Measurements from ENCODE around the gene THRA.

Gene THRA

DNA sequence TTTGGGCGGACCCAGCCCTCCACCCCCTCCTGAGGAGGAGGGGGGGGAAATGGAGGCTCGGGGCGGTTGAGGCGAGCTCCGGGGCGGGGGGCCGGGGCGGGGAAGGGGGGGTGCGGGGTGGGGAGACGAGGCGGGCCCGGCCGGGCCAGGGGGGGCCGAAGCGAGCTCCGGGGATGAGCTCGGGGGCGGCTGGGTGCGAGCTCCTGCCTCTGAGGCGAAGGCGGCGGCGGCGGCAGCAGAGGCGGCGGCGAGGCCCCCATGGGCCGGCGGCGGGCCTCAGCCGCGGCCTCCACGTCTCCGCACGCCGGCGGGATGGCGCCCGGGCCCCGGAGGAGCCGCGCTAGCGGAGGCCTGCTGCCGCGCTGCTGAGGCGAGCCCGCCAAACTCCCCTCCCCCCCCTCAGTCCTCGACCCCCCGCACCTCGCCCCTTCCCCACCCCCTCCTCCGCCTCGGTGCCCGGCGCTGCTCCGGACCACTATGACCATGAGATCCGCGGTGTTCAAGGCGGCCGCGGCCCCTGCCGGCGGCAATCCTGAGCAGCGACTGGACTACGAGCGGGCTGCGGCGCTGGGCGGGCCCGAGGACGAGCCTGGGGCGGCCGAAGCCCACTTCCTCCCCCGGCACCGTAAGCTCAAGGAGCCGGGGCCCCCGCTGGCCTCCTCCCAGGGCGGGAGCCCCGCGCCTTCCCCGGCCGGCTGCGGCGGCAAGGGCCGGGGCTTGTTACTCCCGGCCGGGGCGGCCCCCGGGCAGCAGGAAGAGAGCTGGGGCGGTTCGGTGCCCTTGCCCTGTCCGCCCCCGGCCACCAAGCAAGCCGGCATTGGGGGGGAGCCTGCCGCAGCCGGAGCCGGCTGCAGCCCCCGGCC is 59.6 kb downstream of the THRA start:
- peak overlapping the region; percentile 95 for H3K27ac ChIP-seq
- peak; percentile 69 for DNase-seq (ENCODE audit: low spot score)
- ChIA-PET POLR2A (ENCODE audit: low non-redundant PET) (no interaction called here), CTCF (interaction anchor here (0.8 to 1.1 kb wide), 2 partner anchors 23 to 47 kb away, joined by 3 to 4 read pairs; partner anchors contain the start of gene NR1D1)
- TF ChIP-seq, protein P1, sequence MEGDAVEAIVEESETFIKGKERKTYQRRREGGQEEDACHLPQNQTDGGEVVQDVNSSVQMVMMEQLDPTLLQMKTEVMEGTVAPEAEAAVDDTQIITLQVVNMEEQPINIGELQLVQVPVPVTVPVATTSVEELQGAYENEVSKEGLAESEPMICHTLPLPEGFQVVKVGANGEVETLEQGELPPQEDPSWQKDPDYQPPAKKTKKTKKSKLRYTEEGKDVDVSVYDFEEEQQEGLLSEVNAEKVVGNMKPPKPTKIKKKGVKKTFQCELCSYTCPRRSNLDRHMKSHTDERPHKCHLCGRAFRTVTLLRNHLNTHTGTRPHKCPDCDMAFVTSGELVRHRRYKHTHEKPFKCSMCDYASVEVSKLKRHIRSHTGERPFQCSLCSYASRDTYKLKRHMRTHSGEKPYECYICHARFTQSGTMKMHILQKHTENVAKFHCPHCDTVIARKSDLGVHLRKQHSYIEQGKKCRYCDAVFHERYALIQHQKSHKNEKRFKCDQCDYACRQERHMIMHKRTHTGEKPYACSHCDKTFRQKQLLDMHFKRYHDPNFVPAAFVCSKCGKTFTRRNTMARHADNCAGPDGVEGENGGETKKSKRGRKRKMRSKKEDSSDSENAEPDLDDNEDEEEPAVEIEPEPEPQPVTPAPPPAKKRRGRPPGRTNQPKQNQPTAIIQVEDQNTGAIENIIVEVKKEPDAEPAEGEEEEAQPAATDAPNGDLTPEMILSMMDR (conservative IDR thresholded peaks at IDR 0.05; ENCODE audit: low read depth) = no peak

DNA sequence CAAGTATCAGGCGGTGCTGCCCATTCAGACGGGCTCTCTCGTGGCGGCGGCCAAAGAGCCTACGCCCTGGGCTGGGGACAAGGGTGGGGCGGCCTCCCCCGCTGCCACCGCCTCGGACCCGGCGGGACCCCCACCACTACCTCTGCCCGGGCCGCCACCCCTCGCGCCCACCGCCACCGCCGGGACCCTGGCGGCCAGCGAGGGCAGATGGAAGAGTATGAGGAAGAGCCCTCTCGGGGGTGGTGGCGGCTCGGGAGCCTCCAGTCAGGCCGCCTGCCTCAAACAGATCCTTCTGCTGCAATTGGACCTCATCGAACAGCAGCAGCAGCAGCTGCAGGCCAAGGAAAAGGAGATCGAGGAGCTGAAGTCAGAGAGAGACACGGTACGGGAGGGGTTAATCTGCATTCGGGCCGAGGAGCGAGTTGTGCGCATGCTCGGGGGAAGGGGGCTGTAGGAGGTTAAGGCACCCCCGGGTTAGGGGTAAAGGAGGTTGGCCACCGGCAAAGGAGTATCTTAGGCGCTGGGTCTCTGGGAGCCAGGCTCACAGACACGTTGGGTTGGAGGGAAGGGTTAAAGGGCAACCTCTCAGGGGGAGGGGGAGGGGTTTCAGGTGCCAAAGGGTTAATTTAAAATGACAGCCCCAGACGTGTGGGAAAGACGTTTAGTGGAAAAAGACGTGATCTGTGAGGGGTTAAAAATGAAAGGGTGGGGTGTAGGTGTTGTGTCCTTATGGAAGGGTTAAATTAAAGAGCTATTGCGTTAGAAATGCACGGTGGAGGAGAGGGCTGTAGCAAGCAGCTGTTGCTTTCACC is 60.4 kb downstream of the THRA start:
- peak overlapping the region; percentile 95 for H3K27ac ChIP-seq
- peak; percentile 60 for DNase-seq (ENCODE audit: low spot score)
- POLR2A ChIA-PET (ENCODE audit: low non-redundant PET) = interaction anchor here (0.6 kb wide), 1 partner anchor 69 kb away, joined by 4 read pairs; no protein-coding TSS in a partner anchor
- CTCF ChIA-PET = interaction anchor here (0.6 to 1.1 kb wide), 3 partner anchors 10 to 46 kb away, joined by 3 to 4 read pairs (median 3); partner anchors contain the start of gene NR1D1
- TF ChIP-seq, protein P1 (conservative IDR thresholded peaks at IDR 0.05; ENCODE audit: low read depth) = no peak

DNA sequence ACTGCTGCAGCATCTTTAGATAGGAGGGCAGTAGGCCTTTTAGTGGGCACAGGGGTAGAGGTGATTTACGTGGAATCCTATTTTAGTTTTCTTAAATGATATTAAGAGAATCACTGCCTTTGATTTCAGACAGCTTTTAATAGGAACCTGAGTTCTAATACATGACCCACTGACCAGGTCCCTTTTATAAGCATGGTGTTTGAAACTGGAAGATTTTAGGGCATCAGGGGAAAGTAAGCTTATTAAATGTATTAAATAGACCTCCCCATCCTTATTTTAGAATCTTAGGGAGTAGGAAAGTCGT is 61.0 kb downstream of the THRA start:
- ChIA-PET CTCF (interaction anchor here (0.6 kb wide), 1 partner anchor 10 kb away, joined by 3 read pairs; no protein-coding TSS in a partner anchor), POLR2A (ENCODE audit: low non-redundant PET) (interaction anchor here (0.6 kb wide), 1 partner anchor 70 kb away, joined by 4 read pairs; no protein-coding TSS in a partner anchor)
- no peak for DNase-seq (ENCODE audit: low spot score)
- TF ChIP-seq, protein P1 (conservative IDR thresholded peaks at IDR 0.05; ENCODE audit: low read depth) = no peak
- peak overlapping the region; percentile 95 for H3K27ac ChIP-seq

DNA sequence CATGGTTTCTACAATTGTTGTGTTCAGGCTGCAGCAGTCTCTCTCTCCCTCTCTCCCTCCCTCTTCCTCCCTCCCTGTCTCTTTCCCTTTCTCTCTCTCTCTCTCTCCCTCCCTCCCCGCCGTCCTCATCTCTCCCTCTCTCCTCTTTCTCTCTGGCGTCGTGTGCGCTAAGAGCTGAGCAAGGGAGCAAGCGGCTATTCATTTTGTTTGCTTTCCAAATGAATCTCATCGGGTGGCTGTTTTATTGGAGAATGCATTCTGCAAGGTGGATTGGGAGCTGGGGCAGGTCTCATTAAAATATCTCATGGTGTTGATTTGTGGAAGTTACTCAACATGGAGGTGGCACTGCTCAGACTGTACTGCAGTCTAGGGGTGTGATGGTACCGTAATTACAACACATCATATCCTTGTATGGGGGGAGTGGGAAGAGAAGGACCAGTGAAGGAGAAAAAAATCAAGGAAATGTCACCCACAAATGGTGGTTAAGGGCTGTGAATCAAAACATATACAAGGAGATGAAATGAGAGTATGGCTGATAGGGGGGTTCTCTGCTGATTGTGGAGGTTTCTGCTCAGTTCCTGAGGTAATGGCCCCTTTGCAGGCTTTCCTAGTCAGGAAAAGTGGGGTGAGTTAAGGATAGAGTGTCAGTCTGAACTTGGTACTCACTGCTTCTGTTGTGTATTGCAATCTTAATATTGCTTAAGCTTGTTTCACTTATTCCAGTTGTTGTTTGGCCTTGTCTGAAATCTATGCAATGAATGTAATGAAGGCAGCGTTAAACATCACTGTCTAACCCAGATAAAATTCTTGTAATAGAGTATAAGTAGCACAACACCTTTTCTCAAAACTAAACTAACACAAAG is 61.7 kb downstream of the THRA start:
- TF ChIP-seq, protein P1 (conservative IDR thresholded peaks at IDR 0.05; ENCODE audit: low read depth) = no peak
- peak overlapping the region; percentile 57 for H3K27ac ChIP-seq
- no peak for DNase-seq (ENCODE audit: low spot score)
- CTCF ChIA-PET = interaction anchor here (0.6 to 0.8 kb wide), 2 partner anchors 11 to 98 kb away, joined by 3 read pairs; no protein-coding TSS in a partner anchor
- POLR2A ChIA-PET (ENCODE audit: low non-redundant PET) = interaction anchor here (0.6 to 0.7 kb wide), 2 partner anchors 36 to 71 kb away, joined by 4 to 9 read pairs; no protein-coding TSS in a partner anchor

DNA sequence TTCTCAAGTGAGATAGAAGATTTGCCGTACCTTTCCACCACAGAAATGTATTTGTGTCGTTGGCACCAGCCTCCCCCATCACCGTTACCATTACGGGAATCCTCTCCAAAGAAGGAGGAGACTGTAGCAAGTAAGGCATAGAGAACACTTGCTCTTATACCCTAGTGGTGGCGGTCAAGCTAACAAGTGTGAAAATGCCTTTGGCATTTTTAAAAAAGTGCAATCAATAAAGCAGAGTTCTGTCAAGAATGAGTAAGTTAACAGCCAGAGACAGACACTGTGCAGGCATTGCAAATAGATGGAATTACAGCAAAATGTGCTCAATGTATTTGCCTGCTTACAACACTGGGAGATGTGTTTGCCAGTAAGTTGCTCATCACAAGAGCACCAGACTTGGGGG is 66.7 kb downstream of the THRA start:
- ChIA-PET POLR2A (ENCODE audit: low non-redundant PET) (no interaction called here), CTCF (interaction anchor here (0.6 to 1.2 kb wide), 2 partner anchors 10 to 1566 kb away, joined by 3 to 5 read pairs; no protein-coding TSS in a partner anchor)
- no peak overlapping the region for H3K27ac ChIP-seq

More for the DNA sequence above, 66.7 kb downstream of the THRA start:
- TF ChIP-seq, protein P1 (conservative IDR thresholded peaks at IDR 0.05; ENCODE audit: low read depth) = no peak
- no peak for DNase-seq (ENCODE audit: low spot score)
